Measurements from ENCODE around the gene FXR2. TPM values are rescaled to one million over a fixed set of nuclear protein-coding genes. Genes with fewer than 3 reads are reported as not detected.
A peak's percentile ranks its signal among the peaks of the same experiment; 100 is the strongest.

The FXR2 gene
- total RNA-seq, 1 donor from 2014 or later = 39.3 TPM

DNA sequence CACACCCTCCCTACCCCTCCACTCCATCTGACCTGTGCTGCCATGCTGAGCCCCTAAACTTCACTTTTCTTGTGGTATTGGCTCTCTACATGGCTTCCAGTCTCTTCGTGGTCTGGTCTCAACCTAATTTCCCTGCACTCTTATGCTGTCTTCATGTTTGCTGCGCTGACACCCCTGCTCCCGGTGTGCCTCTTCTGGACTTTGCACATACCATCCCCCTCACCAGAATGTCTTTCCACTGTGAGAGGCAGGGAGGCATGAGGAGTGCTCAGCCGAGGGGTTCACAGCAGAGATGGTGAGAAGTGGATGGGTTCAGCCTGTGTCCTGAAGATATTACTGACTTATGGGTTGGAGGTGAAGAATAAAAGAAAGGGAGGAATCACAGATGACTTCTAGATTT is 63.3 kb downstream of the FXR2 start:
- DNase-seq (no peak), ATAC-seq (no peak)
- no peaks in the 10 kb centered on the region for H3K9me3 ChIP-seq
- H3K4me1 ChIP-seq = peaks cover 25% of the 10 kb centered on the region
- H3K4me3 ChIP-seq = no peak overlapping the region
- intact Hi-C loops (cut with DNase I) = no loop called here
- H3K27ac ChIP-seq = peak overlapping the region; percentile 36
- TF ChIP-seq, protein P1, sequence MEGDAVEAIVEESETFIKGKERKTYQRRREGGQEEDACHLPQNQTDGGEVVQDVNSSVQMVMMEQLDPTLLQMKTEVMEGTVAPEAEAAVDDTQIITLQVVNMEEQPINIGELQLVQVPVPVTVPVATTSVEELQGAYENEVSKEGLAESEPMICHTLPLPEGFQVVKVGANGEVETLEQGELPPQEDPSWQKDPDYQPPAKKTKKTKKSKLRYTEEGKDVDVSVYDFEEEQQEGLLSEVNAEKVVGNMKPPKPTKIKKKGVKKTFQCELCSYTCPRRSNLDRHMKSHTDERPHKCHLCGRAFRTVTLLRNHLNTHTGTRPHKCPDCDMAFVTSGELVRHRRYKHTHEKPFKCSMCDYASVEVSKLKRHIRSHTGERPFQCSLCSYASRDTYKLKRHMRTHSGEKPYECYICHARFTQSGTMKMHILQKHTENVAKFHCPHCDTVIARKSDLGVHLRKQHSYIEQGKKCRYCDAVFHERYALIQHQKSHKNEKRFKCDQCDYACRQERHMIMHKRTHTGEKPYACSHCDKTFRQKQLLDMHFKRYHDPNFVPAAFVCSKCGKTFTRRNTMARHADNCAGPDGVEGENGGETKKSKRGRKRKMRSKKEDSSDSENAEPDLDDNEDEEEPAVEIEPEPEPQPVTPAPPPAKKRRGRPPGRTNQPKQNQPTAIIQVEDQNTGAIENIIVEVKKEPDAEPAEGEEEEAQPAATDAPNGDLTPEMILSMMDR (IDR thresholded peaks at IDR 0.05) = no peak
- H3K27me3 ChIP-seq = no peaks in the 10 kb centered on the region
- H3K36me3 ChIP-seq = no peaks in the 10 kb centered on the region

GRCh38 chr17:7550344-7550743 is 64.4 kb downstream of the FXR2 start:
- peak overlapping the region; percentile 81 for H3K4me3 ChIP-seq
- H3K9me3 ChIP-seq = no peaks in the 10 kb centered on the region

GRCh38 chr17:7549401-7550055 is 65.2 kb downstream of the FXR2 start:
- peak; percentile 80 for DNase-seq
- peaks cover 29% of the 10 kb centered on the region for H3K4me1 ChIP-seq
- no peaks in the 10 kb centered on the region for H3K27me3 ChIP-seq
- peak overlapping the region; percentile 81 for H3K4me3 ChIP-seq
- ATAC-seq = peak; percentile 77
- no peaks in the 10 kb centered on the region for H3K36me3 ChIP-seq
- intact Hi-C loops (cut with DNase I) = no loop called here
- TF ChIP-seq, protein P1 (IDR thresholded peaks at IDR 0.05) = no peak
- no peaks in the 10 kb centered on the region for H3K9me3 ChIP-seq
- H3K27ac ChIP-seq = peak overlapping the region; percentile 92

More at GRCh38 chr17:7550344-7550743, 64.4 kb downstream of the FXR2 start:
- intact Hi-C loops (cut with DNase I) = no loop called here
- H3K4me1 ChIP-seq = peaks cover 25% of the 10 kb centered on the region
- TF ChIP-seq, protein P1 (IDR thresholded peaks at IDR 0.05) = no peak
- no peak for ATAC-seq
- H3K27ac ChIP-seq = peak overlapping the region; percentile 92
- H3K27me3 ChIP-seq = no peaks in the 10 kb centered on the region
- no peaks in the 10 kb centered on the region for H3K36me3 ChIP-seq
- no peak for DNase-seq

- Histone ChIP-seq H3K27me3 (no peaks in the 10 kb centered on the region), H3K36me3 (no peaks in the 10 kb centered on the region), H3K4me3 (peak within 1 kb of the TSS; percentile 81), H3K27ac (peak within 1 kb of the TSS; percentile 92), H3K4me1 (peaks cover 29% of the 10 kb centered on the region), H3K9me3 (no peaks in the 10 kb centered on the region)
- intact Hi-C loops (cut with DNase I) = no loop called here
- TF ChIP-seq, protein P1 (IDR thresholded peaks at IDR 0.05) = peak; percentile 18
- DNase-seq = peak; percentile 88
- peak; percentile 81 for ATAC-seq
These were observed 65.9 kb downstream of the FXR2 start, which contains the start of gene TNFSF12 for GRCh38 chr17:7548585-7549400. Gene TNFSF12, plus strand, starts transcription at chr17:7549058. Its CDS starts 96 bp downstream, at chr17:7549154.

GRCh38 chr17:7544911-7545310 is 69.8 kb downstream of the FXR2 start:
- Histone ChIP-seq H3K36me3 (no peaks in the 10 kb centered on the region), H3K4me3 (no peak overlapping the region), H3K27ac (no peak overlapping the region), H3K9me3 (no peaks in the 10 kb centered on the region), H3K4me1 (peaks cover 9% of the 10 kb centered on the region), H3K27me3 (no peaks in the 10 kb centered on the region)
- TF ChIP-seq, protein P1 (IDR thresholded peaks at IDR 0.05) = no peak
- intact Hi-C loops (cut with DNase I) = no loop called here
- ATAC-seq = no peak
- no peak for DNase-seq

Other genes with a start within 250 kb of the FXR2 start
- gene TNK1, start 233.8 kb downstream of the FXR2 start, total RNA-seq = 5.8 TPM
- 30.3 TPM for gene PLSCR3, start 220.4 kb downstream of the FXR2 start, total RNA-seq
- 45.2 TPM for gene TMEM256, start 210.8 kb downstream of the FXR2 start, total RNA-seq
- 11.7 TPM for gene NLGN2, start 207.1 kb downstream of the FXR2 start, total RNA-seq
- not detected for gene SPEM1, start 194.6 kb downstream of the FXR2 start, total RNA-seq
- not detected for gene SPEM2, start 189.3 kb downstream of the FXR2 start, total RNA-seq
- gene SPEM3, start 186.0 kb downstream of the FXR2 start, total RNA-seq = not detected
- gene TMEM102, start 179.5 kb downstream of the FXR2 start, total RNA-seq = 7.4 TPM
- gene FGF11, start 175.4 kb downstream of the FXR2 start, total RNA-seq = 1.1 TPM
- gene CHRNB1, start 169.8 kb downstream of the FXR2 start, total RNA-seq = 10.1 TPM
- gene ZBTB4, start 135.3 kb downstream of the FXR2 start, total RNA-seq = 84.7 TPM
- gene SLC35G6, start 133.5 kb downstream of the FXR2 start, total RNA-seq = not detected
- 105 TPM for gene POLR2A, start 130.5 kb downstream of the FXR2 start, total RNA-seq
- 75.7 TPM for gene TNFSF12, start 65.8 kb downstream of the FXR2 start, total RNA-seq
- 101 TPM for gene TNFSF13, start 56.1 kb downstream of the FXR2 start, total RNA-seq
- 57.6 TPM for gene SENP3, start 53.0 kb downstream of the FXR2 start, total RNA-seq
- 398 TPM for gene CD68, start 35.3 kb downstream of the FXR2 start, total RNA-seq
- 58.2 TPM for gene MPDU1, start 31.0 kb downstream of the FXR2 start, total RNA-seq
- 0.67 TPM for gene SOX15, start 24.8 kb downstream of the FXR2 start, total RNA-seq
- gene SAT2, start 12.9 kb upstream of the FXR2 start, total RNA-seq = 81.7 TPM
- gene SHBG, start 15.2 kb upstream of the FXR2 start, total RNA-seq = 0.87 TPM
- 4.8 TPM for gene ATP1B2, start 36.0 kb upstream of the FXR2 start, total RNA-seq
- 41.7 TPM for gene TP53, start 72.6 kb upstream of the FXR2 start, total RNA-seq
- gene WRAP53, start 73.6 kb upstream of the FXR2 start, total RNA-seq = 5.7 TPM
- 0.32 TPM for gene EFNB3, start 90.3 kb upstream of the FXR2 start, total RNA-seq
- 0.58 TPM for gene DNAH2, start 102.8 kb upstream of the FXR2 start, total RNA-seq
- gene KDM6B, start 219.3 kb upstream of the FXR2 start, total RNA-seq = 48.3 TPM
- gene TMEM88, start 240.2 kb upstream of the FXR2 start, total RNA-seq = 10.7 TPM
- 58.7 TPM for gene NAA38, start 242.7 kb upstream of the FXR2 start, total RNA-seq
- gene CYB5D1, start 243.1 kb upstream of the FXR2 start, total RNA-seq = 7.2 TPM

Measured in upper lobe of right lung (tissue), 1 donor.